Measurements from ENCODE around the gene RASGRP1. TPM values are rescaled to one million over a fixed set of nuclear protein-coding genes. Genes with fewer than 3 reads are reported as not detected.
A peak's percentile ranks its signal among the peaks of the same experiment; 100 is the strongest.

RASGRP1 gene
- polyA plus RNA-seq, 1 of the 3 experiments (the other 2 are of a cell fraction), result 0.03 TPM

- H3K27ac ChIP-seq (ENCODE audit: low read depth in 2 of 2, low read length in 1 of 2), result peak overlapping the region in 1 of 2 experiments; percentile 71; a peak in 2 of 4 replicates
Measured at GRCh38 chr15:38536201-38536676, 28.4 kb downstream of the RASGRP1 start.

More at GRCh38 chr15:38536201-38536676, 28.4 kb downstream of the RASGRP1 start:
- H3K36me3 ChIP-seq (replicated peaks in 1 of 2; ENCODE audit: control insufficient read depth in 1 of 2, insufficient read depth in 2 of 2, low read length in 1 of 2), result no peaks in the 10 kb centered on the region
- H3K79me2 ChIP-seq (ENCODE audit: insufficient read depth), result no peaks in the 10 kb centered on the region
- H3K4me3 ChIP-seq (ENCODE audit: low read depth in 2 of 2, low read length in 1 of 2), result no peak overlapping the region
- no peak for DNase-seq
- no peak overlapping the region for H3K4me2 ChIP-seq
- 36% methylated on average over 3 of the region's 3 CpGs for WGBS (ENCODE audit: low lambda C conversion rate)
- no peaks in the 10 kb centered on the region for H3K9me3 ChIP-seq
- H2AFZ ChIP-seq (ENCODE audit: low read depth), result no peak overlapping the region
- ChIA-PET POLR2A (no interaction called here), CTCF (interaction anchor here (1.1 to 2.5 kb wide), 2 partner anchors 28 to 155 kb away, joined by 3 to 15 read pairs; partner anchors contain the start of gene RASGRP1)
- H3F3A ChIP-seq (replicated peaks; ENCODE audit: insufficient read depth), result peaks cover 6% of the 10 kb centered on the region
- H3K4me1 ChIP-seq (ENCODE audit: control insufficient read depth in 1 of 2, insufficient read depth in 2 of 2, low read depth in 1 of 2, low read length in 1 of 2), result 0 out of 4 replicates have a peak, but pooled peaks cover 0 to 4% of the 10 kb centered on the region in 2 experiments
- TF ChIP-seq TEAD4 (IDR thresholded peaks at IDR 0.05; ENCODE audit: borderline replicate concordance, insufficient read depth) (peak; percentile 30; the same call in 1 of the 2 replicates), PBX3 (IDR thresholded peaks at IDR 0.05) (peak; percentile 27; the same call in 1 of the 2 replicates), SIN3A (IDR thresholded peaks at IDR 0.05; ENCODE audit: borderline replicate concordance, low read depth, low read length) (no peak), JUND (IDR thresholded peaks at IDR 0.05) (0 out of 2 replicates have a peak, but pooled peaks have one; percentile 12), IRF3 (IDR thresholded peaks at IDR 0.05; ENCODE audit: low read depth, low read length) (no peak), REST (IDR thresholded peaks at IDR 0.05; ENCODE audit: low read depth, low read length) (no peak), MEF2A (IDR thresholded peaks at IDR 0.05; ENCODE audit: borderline replicate concordance, low read depth) (no peak), CTCF (IDR thresholded peaks at IDR 0.05) (no peak), MAX (IDR thresholded peaks at IDR 0.05; ENCODE audit: low read depth) (no peak), USF1 (IDR thresholded peaks at IDR 0.05; ENCODE audit: borderline replicate concordance, low read depth) (no peak)
- no peaks in the 10 kb centered on the region for H3K9me2 ChIP-seq
- no peaks in the 10 kb centered on the region for H3K27me3 ChIP-seq (ENCODE audit: insufficient read depth)
- no peaks in the 10 kb centered on the region for H4K20me1 ChIP-seq (ENCODE audit: insufficient read depth)
- no peak overlapping the region for H3K9ac ChIP-seq

Data from SK-N-SH (cell line).